Mammary epithelial cell (primary cell): Measurements from ENCODE around the gene SPDYE1.
"Not testable (repeated sequence)": the region's sequence is repeated elsewhere in the genome, so short reads cannot be mapped to it uniquely, and the experiment has no call there.

ENCODE experiments used
- CTCF ChIP-seq, 2 donors: IDR thresholded peaks in 1 of 2; conservative IDR thresholded peaks in 1 of 2; 2 replicates each; pipeline ENCODE4 v1.5.1; 2011 to 2012; ENCODE audit warnings: inconsistent platforms in 2 of 2, low read length in 2 of 2, mild to moderate bottlenecking in 2 of 2, control low read depth in 1 of 2, low read depth in 1 of 2; ENCODE audit not compliant: insufficient read depth in 1 of 2; ENCODE audit errors: extremely low read depth in 1 of 2
- EZH2 ChIP-seq: IDR thresholded peaks from 2 replicates; pipeline ENCODE4 v1.6.1; 2012; ENCODE audit warnings: low read length, inconsistent platforms, borderline replicate concordance

GRCh38 chr7:43997532-43997931 is at the start of gene SPDYE1:
- TF ChIP-seq CTCF (conservative IDR thresholded peaks at IDR 0.05 in 1 of 2, IDR thresholded peaks at IDR 0.05 in 1 of 2; ENCODE audit: extremely low read depth in 1 of 2, insufficient read depth in 1 of 2, low read depth in 1 of 2, low read length in 2 of 2); EZH2: not testable (repeated sequence)
